Gastroesophageal sphincter (tissue), 4 donors: Measurements from ENCODE around the gene CLIC6. TPM values are rescaled to one million over a fixed set of nuclear protein-coding genes. Genes with fewer than 3 reads are reported as not detected.

Experiments
- ATAC-seq: fragments of 150-250 bp; one replicate; pipeline ENCODE4 v1.9.1; 2016; ENCODE audit warnings: mild to moderate bottlenecking, moderate library complexity
- H3K27ac ChIP-seq, 4 donors: fragments of 200-600 bp; sonication (generic) in 3 of 4; 1 replicate in 3 of 4; 2 replicates in 1 of 4; pipeline ENCODE4 v1.5.1; 2016 to 2019
- H3K27me3 ChIP-seq: fragments of 200-600 bp; sonication (generic); one replicate; pipeline ENCODE4 v1.5.1; 2019
- H3K36me3 ChIP-seq, 2 donors: fragments of 200-600 bp; sonication (generic); one replicate each; pipeline ENCODE4 v1.5.1; 2019; ENCODE audit warnings: control low read depth in 1 of 2
- H3K4me1 ChIP-seq, 3 donors: fragments of 200-600 bp; sonication (generic); 1 replicate in 2 of 3; 2 replicates in 1 of 3; pipeline ENCODE4 v1.5.1; 2016 to 2019; ENCODE audit warnings: control low read depth in 2 of 3
- H3K4me3 ChIP-seq, 2 donors: fragments of 200-600 bp; sonication (generic); one replicate each; pipeline ENCODE4 v1.5.1; 2019; ENCODE audit warnings: mild to moderate bottlenecking in 1 of 2, moderate library complexity in 1 of 2
- H3K9me3 ChIP-seq, 3 donors: fragments of 200-600 bp; sonication (generic); one replicate each; pipeline ENCODE4 v1.5.1; 2017 to 2019; ENCODE audit warnings: control low read depth in 2 of 3
- EP300 ChIP-seq: sonication (generic); formaldehyde crosslinking; IDR thresholded peaks from one replicate; pipeline ENCODE4 v1.6.1; 2017; ENCODE audit warnings: antibody characterized with exemption, mild to moderate bottlenecking
- POLR2A ChIP-seq, 2 donors: fragments of 450-650 bp; IDR thresholded peaks; one replicate each; pipeline ENCODE4 v1.6.1; 2017; ENCODE audit warnings: antibody characterized with exemption in 2 of 2, mild to moderate bottlenecking in 2 of 2, moderate library complexity in 1 of 2
- POLR2AphosphoS5 ChIP-seq: sonication (generic); formaldehyde crosslinking; IDR thresholded peaks from one replicate; pipeline ENCODE4 v1.6.1; 2017; ENCODE audit warnings: antibody characterized with exemption
- WGBS, 2 donors: methylation state at CpG; one replicate each; pipeline ENCODE4 v1.1.5; 2018; ENCODE audit warnings: low coverage in 1 of 2; 5-methylcytosine and 5-hydroxymethylcytosine counted together
- total RNA-seq, 4 donors: library from RNA; depleted of rRNA; stranded (reverse); fragments of >200 nt; gene quantifications; one replicate each; pipeline ENCODE4 v1.1.0, GENCODE V29; 2016
- TF ChIP-seq, protein P1 (sequence below), 4 experiments: fragments of 200-600 bp in 2 of 4; fragments of 450-650 bp in 2 of 4; sonication (generic) in 1 of 4; IDR thresholded peaks; one replicate each; pipeline ENCODE4 v1.5.1; 2017 to 2019; ENCODE audit warnings: antibody characterized with exemption in 4 of 4, mild to moderate bottlenecking in 2 of 4, moderate library complexity in 2 of 4

CLIC6 gene
- 1 to 10 TPM in 1 of 4 donors, under 1 TPM in 3; 0.54 to 4.6 (median 0.66) TPM for total RNA-seq

DNA sequence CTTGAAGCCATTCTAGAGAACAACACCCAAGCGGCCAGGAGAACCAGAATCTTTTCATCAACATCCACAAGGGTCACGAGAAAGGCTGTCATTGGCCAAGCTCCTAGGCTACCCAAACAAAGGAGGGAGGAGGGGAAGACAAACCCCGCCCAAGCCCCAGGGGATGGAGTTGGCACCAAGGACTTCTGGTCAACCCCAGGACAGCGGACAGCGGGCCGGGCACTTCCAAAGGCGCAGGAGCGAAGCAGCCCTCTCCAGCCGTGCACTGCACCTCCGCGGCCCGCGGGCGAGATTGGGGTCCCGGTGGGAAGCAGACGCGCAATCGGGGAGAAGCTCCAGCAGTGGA, at the start of gene CLIC6:
CLIC6 (plus strand) TSS at position 192 of the 346 bp plus-strand sequence. CDS start 395 bp downstream, outside the sequence.
- H3K4me3 ChIP-seq = peak within 1 kb of the TSS; percentile 13 to 48
- H3K9me3 ChIP-seq = no peaks in the 10 kb centered on the region
- peaks cover 0 to 19% (median 14%) of the 10 kb centered on the region in 3 donors for H3K4me1 ChIP-seq
- TF ChIP-seq POLR2A (IDR thresholded peaks at IDR 0.05) (no peak), POLR2AphosphoS5 (no peak), EP300 (no peak)
- TF ChIP-seq, protein P1, sequence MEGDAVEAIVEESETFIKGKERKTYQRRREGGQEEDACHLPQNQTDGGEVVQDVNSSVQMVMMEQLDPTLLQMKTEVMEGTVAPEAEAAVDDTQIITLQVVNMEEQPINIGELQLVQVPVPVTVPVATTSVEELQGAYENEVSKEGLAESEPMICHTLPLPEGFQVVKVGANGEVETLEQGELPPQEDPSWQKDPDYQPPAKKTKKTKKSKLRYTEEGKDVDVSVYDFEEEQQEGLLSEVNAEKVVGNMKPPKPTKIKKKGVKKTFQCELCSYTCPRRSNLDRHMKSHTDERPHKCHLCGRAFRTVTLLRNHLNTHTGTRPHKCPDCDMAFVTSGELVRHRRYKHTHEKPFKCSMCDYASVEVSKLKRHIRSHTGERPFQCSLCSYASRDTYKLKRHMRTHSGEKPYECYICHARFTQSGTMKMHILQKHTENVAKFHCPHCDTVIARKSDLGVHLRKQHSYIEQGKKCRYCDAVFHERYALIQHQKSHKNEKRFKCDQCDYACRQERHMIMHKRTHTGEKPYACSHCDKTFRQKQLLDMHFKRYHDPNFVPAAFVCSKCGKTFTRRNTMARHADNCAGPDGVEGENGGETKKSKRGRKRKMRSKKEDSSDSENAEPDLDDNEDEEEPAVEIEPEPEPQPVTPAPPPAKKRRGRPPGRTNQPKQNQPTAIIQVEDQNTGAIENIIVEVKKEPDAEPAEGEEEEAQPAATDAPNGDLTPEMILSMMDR (IDR thresholded peaks at IDR 0.05) = no peak
- peaks cover 65% of the 10 kb centered on the region for H3K27me3 ChIP-seq
- ATAC-seq = peak; percentile 53
- H3K36me3 ChIP-seq = no peaks in the 10 kb centered on the region
- WGBS, 2 donors = 2% methylated on average over 6 of the region's 18 CpGs; no CpG with 5 or more reads in 1 of the 2 donors
- H3K27ac ChIP-seq = no peak within 1 kb of the TSS

DNA sequence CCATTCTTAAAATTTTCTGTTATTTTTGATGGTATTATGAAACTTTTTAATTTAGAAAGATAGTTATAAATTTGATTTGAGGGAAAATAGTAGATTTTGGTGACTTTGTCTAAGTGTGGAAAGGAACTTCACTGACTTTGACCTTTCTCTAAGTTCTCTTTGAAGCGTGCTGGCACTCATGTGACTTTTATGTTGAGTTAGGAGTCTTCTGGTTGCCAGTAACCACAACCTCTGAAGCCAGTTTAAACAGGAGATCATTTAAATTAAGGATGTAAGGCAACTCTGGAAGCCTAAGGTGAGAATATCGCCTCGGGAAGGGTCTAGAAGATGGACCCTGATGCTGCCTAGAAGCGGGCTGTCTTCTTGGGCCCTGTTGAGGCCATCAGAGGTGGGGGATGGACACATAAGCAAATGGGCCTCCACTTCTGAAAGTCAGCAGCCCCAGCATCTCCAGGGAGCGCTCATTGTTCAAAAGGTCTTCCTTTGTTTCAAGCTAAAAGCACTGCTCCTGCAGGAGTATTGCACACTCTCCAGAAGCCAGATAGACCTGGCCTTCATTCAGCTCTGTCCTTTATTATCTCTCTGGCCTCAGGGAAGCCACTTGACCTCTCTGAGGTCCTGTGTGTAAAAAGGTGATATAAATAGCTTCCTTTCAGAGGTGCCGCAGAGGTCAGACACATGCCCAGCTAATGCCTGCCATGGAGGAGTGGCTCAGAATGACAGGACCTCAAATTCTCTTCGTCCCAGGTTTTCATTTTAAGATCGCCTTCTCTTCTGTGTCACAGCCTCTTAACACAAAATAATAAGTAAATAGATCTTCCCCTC, 48.7 kb upstream of the CLIC6 start:
- H3K4me1 ChIP-seq = peaks cover 0 to 10% (median 0%) of the 10 kb centered on the region in 3 donors
- TF ChIP-seq POLR2A (IDR thresholded peaks at IDR 0.05) (no peak), EP300 (no peak), POLR2AphosphoS5 (no peak)
- TF ChIP-seq, protein P1 (IDR thresholded peaks at IDR 0.05) = no peak
- 81 to 83% methylated on average over 3 to 6 of the region's 8 CpGs for WGBS, 2 donors
- H3K27me3 ChIP-seq = no peaks in the 10 kb centered on the region
- H3K9me3 ChIP-seq = no peaks in the 10 kb centered on the region
- no peak for ATAC-seq
- no peak overlapping the region for H3K4me3 ChIP-seq
- no peak overlapping the region for H3K27ac ChIP-seq
- no peaks in the 10 kb centered on the region for H3K36me3 ChIP-seq

DNA sequence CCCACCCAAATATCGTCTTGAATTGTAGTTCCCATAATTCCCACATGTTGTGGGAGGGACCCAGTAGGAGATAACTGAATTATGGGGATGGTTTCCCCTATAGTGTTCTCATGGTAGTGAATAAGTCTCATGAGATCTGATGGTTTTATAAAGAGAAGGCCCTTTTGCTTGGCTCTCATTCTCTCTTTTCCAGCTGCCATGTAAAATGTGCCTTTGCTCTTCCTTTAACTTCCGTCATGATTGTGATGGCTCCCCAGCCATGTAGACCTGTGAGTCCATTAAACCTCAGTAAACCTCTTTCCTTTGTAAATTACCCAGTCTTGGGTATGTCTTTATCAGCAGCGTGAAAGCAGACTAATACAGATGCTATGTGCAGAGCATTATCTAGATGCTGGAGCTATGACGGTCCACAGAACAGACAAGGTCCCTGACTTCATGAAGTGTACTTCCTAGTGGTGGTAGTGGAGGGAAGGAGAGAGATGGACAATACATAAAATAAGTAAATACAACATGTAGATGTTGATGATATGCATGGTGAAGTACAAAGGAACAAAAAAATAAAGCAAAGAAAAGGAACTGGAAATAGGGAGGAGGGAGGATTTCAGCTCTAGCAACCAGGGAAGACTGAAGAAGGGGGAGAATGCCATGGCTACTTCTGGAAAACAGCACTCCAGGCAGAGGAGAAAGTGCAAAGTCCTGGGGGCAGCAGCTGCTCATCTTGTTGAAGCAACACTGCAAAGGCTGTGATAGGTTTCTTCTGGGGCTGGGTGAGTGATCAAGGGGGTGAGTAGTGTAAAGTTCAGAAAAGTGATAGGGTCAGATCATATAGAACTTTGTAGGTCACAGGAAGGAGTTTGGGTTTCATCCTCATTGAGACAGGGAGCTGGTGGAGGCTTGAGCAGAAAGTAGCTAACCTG, 47.1 kb upstream of the CLIC6 start:
- no peaks in the 10 kb centered on the region for H3K9me3 ChIP-seq
- H3K4me1 ChIP-seq = no peaks in the 10 kb centered on the region
- H3K4me3 ChIP-seq = no peak overlapping the region
- no peaks in the 10 kb centered on the region for H3K36me3 ChIP-seq
- ATAC-seq = no peak
- TF ChIP-seq EP300 (no peak), POLR2A (IDR thresholded peaks at IDR 0.05) (no peak), POLR2AphosphoS5 (no peak)
- TF ChIP-seq, protein P1 (IDR thresholded peaks at IDR 0.05) = no peak
- WGBS, 2 donors = 83 to 87% methylated on average over 3 of the region's 4 CpGs
- H3K27ac ChIP-seq = no peak overlapping the region
- no peaks in the 10 kb centered on the region for H3K27me3 ChIP-seq

DNA sequence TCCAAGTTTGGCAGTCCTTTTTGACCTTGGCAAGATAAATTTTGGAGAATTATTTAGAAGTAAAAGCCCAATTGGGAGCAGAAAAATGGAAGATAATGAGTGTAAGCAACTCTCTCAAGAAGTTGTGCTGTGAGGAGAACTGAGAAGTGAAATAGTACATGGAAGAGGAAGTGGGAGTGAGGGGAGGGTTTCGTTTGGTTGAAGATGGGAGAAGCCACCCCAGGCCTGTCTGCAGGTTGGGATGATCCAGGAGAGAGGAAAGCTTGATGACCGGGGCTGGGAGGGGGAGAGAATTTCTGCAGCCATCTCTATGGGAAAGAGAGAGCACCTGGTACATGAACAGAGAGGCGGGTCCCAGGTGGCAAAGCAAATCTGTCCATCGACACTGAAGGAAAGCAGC, 45.3 kb upstream of the CLIC6 start:
- Histone ChIP-seq H3K36me3 (no peaks in the 10 kb centered on the region), H3K4me3 (no peak overlapping the region), H3K27ac (peak overlapping the region in 1 of 4 donors; percentile 37), H3K4me1 (no peaks in the 10 kb centered on the region), H3K27me3 (no peaks in the 10 kb centered on the region), H3K9me3 (no peaks in the 10 kb centered on the region)
- 33 to 77% methylated on average over 1 to 4 of the region's 4 CpGs for WGBS, 2 donors
- TF ChIP-seq POLR2A (IDR thresholded peaks at IDR 0.05) = no peak
- no peak for TF ChIP-seq EP300
- TF ChIP-seq, protein P1 (IDR thresholded peaks at IDR 0.05) = no peak
- no peak for TF ChIP-seq POLR2AphosphoS5
- ATAC-seq = no peak
